ENCODE data around the gene CCDC61. TPM values are rescaled to one million over a fixed set of nuclear protein-coding genes. Genes with fewer than 3 reads are reported as not detected.

The CCDC61 gene
- total and polyA plus RNA-seq, 12 donors, result 6.6 to 11.6 (median 8.3) TPM

GRCh38 chr19:45960595-45961235 is 34.6 kb upstream of the CCDC61 start:
- TF ChIP-seq, protein P1, sequence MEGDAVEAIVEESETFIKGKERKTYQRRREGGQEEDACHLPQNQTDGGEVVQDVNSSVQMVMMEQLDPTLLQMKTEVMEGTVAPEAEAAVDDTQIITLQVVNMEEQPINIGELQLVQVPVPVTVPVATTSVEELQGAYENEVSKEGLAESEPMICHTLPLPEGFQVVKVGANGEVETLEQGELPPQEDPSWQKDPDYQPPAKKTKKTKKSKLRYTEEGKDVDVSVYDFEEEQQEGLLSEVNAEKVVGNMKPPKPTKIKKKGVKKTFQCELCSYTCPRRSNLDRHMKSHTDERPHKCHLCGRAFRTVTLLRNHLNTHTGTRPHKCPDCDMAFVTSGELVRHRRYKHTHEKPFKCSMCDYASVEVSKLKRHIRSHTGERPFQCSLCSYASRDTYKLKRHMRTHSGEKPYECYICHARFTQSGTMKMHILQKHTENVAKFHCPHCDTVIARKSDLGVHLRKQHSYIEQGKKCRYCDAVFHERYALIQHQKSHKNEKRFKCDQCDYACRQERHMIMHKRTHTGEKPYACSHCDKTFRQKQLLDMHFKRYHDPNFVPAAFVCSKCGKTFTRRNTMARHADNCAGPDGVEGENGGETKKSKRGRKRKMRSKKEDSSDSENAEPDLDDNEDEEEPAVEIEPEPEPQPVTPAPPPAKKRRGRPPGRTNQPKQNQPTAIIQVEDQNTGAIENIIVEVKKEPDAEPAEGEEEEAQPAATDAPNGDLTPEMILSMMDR (IDR thresholded peaks at IDR 0.05), result no peak
- no peak for ATAC-seq
- Histone ChIP-seq H3K4me3 (no peak overlapping the region), H3K27me3 (peaks cover 0 to 49% (median 18%) of the 10 kb centered on the region in 7 donors), H3K9me3 (no peaks in the 10 kb centered on the region), H3K36me3 (peaks cover 0 to 18% (median 0%) of the 10 kb centered on the region in 9 donors), H3K27ac (peak overlapping the region in 9 of 10 donors; percentile 19 to 72 (median 52)), H3K4me1 (peaks cover 1 to 51% (median 33%) of the 10 kb centered on the region in 9 donors)
- WGBS, 2 donors, result 17 to 21% methylated on average over 19 of the region's 19 CpGs
- intact Hi-C loops (cut with DNase I), result no loop called here
- DNase-seq, result no peak

DNA sequence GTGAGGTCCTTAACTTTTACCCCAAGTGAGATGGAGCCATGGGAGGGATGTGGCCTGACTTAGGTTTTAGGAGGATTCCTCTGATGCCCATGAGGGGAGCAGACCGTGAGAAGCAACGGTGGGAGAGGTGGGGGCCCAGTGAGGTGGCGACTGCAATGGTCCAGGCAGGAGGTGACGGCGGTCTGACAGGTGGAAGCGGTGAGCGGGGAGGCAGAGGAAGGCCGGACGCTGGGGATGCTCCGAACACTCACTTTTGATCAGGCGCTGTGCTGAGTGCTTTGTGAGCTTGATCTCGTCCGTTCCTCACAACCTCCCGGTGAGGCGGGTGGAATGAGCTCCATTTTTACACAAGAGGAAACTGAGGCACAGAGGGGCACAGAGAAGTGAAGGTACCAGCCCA is 33.2 kb upstream of the CCDC61 start:
- 77 to 85% methylated on average over 15 of the region's 15 CpGs for WGBS, 2 donors
- Histone ChIP-seq H3K27me3 (peaks cover 0 to 53% (median 25%) of the 10 kb centered on the region in 7 donors), H3K9me3 (no peaks in the 10 kb centered on the region), H3K36me3 (peaks cover 0 to 20% (median 0%) of the 10 kb centered on the region in 9 donors), H3K4me3 (no peak overlapping the region), H3K4me1 (peaks cover 0 to 42% (median 23%) of the 10 kb centered on the region in 9 donors), H3K27ac (peak overlapping the region in 4 of 10 donors; percentile 4 to 72 (median 46))
- TF ChIP-seq, protein P1 (IDR thresholded peaks at IDR 0.05), result no peak
- ATAC-seq, result no peak
- intact Hi-C loops (cut with DNase I), result no loop called here
- DNase-seq, result no peak

DNA sequence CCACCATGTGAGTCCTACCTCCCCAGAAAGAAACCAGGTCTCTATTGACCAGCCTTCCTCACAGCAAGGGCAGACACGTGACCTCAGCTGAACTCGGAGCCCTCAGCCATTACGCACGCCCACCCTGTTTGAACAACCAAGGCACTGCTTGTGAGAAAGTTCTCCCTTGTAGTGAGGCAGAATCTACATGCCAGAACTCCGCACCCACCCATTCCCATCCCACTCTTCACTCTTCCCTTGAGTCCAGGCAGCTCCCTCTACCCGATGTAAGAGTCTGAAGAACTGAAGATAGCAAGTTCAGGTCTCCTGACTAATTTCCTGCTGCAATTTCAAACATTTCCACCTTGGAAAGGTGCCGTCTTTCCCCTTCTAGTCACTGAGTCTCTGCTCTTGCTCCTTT is 28.0 kb upstream of the CCDC61 start:
- Histone ChIP-seq H3K27ac (no peak overlapping the region), H3K4me1 (peaks cover 0 to 25% (median 12%) of the 10 kb centered on the region in 9 donors), H3K27me3 (peaks cover 0 to 50% (median 30%) of the 10 kb centered on the region in 7 donors), H3K36me3 (peaks cover 0 to 13% (median 0%) of the 10 kb centered on the region in 9 donors), H3K9me3 (no peaks in the 10 kb centered on the region), H3K4me3 (no peak overlapping the region)
- 70% methylated on average over 7 of the region's 7 CpGs for WGBS, 2 donors
- intact Hi-C loops (cut with DNase I), result no loop called here
- DNase-seq, result no peak
- TF ChIP-seq, protein P1 (IDR thresholded peaks at IDR 0.05), result no peak
- ATAC-seq, result no peak

- no peak overlapping the region for H3K27ac ChIP-seq
- intact Hi-C loops (cut with DNase I), result no loop called here
- H3K4me1 ChIP-seq, result peaks cover 0 to 25% (median 12%) of the 10 kb centered on the region in 9 donors
- no peak overlapping the region for H3K4me3 ChIP-seq
- peaks cover 0 to 7% (median 0%) of the 10 kb centered on the region in 9 donors for H3K36me3 ChIP-seq
- 70 to 80% methylated on average over 9 of the region's 9 CpGs for WGBS, 2 donors
- H3K9me3 ChIP-seq, result no peaks in the 10 kb centered on the region
- TF ChIP-seq, protein P1 (IDR thresholded peaks at IDR 0.05), result no peak
- ATAC-seq, result no peak
- H3K27me3 ChIP-seq, result peaks cover 0 to 59% (median 40%) of the 10 kb centered on the region in 7 donors
- DNase-seq, result no peak
These were observed 26.6 kb upstream of the CCDC61 start for GRCh38 chr19:45968626-45969025.

Data from heart right ventricle (tissue), 16 donors.